Measurements from ENCODE around the gene HNRNPLL.

The HNRNPLL gene

DNA sequence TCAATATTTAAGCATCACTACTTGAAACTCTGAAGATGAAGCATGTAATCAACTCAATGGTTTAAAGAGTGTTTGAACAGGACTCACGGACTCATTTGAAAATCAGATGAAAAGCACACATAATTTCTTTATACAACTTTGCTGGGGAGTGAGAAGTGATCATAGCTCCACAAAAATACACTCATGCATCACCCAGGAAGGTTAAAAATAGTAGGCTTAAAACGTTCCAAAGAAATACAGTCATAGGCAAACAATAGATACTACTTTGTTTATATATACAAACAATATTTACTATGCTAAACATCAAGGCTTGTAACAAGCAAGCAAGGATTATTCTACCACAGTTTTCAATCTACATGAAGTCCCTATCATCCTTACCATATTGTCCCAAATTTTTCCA lies 11.6 kb downstream of the HNRNPLL start:
- ATAC-seq: no peak
- TF ChIP-seq TCF4 (CRISPR knock-in tag; IDR thresholded peaks at IDR 0.05; ENCODE audit: borderline replicate concordance): no peak
- TF ChIP-seq ISL1 (CRISPR knock-in tag; IDR thresholded peaks at IDR 0.05): no peak
- TF ChIP-seq ARNTL (CRISPR knock-in tag; IDR thresholded peaks at IDR 0.05; ENCODE audit: borderline replicate concordance, low read depth): no peak
- TF ChIP-seq ZFP30 (CRISPR knock-in tag; IDR thresholded peaks at IDR 0.05): no peak
- no peak for TF ChIP-seq RARB (CRISPR knock-in tag; IDR thresholded peaks at IDR 0.05)
- no peak for TF ChIP-seq ZNF565 (CRISPR knock-in tag; conservative IDR thresholded peaks at IDR 0.05; ENCODE audit: low read depth)
- no peak for TF ChIP-seq BACH2 (CRISPR knock-in tag; IDR thresholded peaks at IDR 0.05; ENCODE audit: borderline replicate concordance)
- no peak for TF ChIP-seq ESRRG (CRISPR knock-in tag; IDR thresholded peaks at IDR 0.05)
- TF ChIP-seq, protein P1, sequence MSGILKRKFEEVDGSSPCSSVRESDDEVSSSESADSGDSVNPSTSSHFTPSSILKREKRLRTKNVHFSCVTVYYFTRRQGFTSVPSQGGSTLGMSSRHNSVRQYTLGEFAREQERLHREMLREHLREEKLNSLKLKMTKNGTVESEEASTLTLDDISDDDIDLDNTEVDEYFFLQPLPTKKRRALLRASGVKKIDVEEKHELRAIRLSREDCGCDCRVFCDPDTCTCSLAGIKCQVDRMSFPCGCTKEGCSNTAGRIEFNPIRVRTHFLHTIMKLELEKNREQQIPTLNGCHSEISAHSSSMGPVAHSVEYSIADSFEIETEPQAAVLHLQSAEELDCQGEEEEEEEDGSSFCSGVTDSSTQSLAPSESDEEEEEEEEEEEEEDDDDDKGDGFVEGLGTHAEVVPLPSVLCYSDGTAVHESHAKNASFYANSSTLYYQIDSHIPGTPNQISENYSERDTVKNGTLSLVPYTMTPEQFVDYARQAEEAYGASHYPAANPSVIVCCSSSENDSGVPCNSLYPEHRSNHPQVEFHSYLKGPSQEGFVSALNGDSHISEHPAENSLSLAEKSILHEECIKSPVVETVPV (CRISPR knock-in tag; IDR thresholded peaks at IDR 0.05): no peak
- TF ChIP-seq TOX (CRISPR knock-in tag; IDR thresholded peaks at IDR 0.05; ENCODE audit: borderline replicate concordance): no peak
- no peak for TF ChIP-seq ZNF8 (CRISPR knock-in tag; IDR thresholded peaks at IDR 0.05)
- no peak for TF ChIP-seq OSR1 (CRISPR knock-in tag; IDR thresholded peaks at IDR 0.05)
- TF ChIP-seq SNAI2 (CRISPR knock-in tag; IDR thresholded peaks at IDR 0.05): no peak
- TF ChIP-seq, protein P2, sequence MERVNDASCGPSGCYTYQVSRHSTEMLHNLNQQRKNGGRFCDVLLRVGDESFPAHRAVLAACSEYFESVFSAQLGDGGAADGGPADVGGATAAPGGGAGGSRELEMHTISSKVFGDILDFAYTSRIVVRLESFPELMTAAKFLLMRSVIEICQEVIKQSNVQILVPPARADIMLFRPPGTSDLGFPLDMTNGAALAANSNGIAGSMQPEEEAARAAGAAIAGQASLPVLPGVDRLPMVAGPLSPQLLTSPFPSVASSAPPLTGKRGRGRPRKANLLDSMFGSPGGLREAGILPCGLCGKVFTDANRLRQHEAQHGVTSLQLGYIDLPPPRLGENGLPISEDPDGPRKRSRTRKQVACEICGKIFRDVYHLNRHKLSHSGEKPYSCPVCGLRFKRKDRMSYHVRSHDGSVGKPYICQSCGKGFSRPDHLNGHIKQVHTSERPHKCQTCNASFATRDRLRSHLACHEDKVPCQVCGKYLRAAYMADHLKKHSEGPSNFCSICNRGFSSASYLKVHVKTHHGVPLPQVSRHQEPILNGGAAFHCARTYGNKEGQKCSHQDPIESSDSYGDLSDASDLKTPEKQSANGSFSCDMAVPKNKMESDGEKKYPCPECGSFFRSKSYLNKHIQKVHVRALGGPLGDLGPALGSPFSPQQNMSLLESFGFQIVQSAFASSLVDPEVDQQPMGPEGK (CRISPR knock-in tag; IDR thresholded peaks at IDR 0.05; ENCODE audit: borderline replicate concordance): no peak
- TF ChIP-seq CSDC2 (CRISPR knock-in tag; IDR thresholded peaks at IDR 0.05): no peak
- TF ChIP-seq ZC3H10 (CRISPR knock-in tag; IDR thresholded peaks at IDR 0.05): no peak
- no peak for TF ChIP-seq GLIS3 (CRISPR knock-in tag; IDR thresholded peaks at IDR 0.05)

DNA sequence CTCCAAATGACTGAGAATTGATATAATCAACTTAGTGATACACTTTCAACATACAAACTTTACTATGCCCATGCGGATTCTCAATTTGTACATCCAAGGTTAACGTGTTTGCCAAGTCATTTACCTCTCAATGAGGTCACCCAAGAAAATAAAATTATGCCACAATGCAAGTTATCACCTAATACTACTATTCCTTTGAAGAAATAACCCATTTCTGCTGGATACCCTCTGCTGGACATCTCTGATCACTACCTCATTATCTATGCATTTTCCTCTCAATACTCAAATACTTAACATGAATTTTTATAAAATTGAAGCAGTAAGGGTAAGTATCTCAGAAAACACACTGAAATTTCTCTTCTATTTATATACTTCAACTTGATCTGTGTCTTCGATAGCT lies 12.7 kb downstream of the HNRNPLL start:
- no peak for TF ChIP-seq BACH2 (CRISPR knock-in tag; IDR thresholded peaks at IDR 0.05; ENCODE audit: borderline replicate concordance)
- ATAC-seq: peak; percentile 45; the same call in 2 of the 3 replicates

DNA sequence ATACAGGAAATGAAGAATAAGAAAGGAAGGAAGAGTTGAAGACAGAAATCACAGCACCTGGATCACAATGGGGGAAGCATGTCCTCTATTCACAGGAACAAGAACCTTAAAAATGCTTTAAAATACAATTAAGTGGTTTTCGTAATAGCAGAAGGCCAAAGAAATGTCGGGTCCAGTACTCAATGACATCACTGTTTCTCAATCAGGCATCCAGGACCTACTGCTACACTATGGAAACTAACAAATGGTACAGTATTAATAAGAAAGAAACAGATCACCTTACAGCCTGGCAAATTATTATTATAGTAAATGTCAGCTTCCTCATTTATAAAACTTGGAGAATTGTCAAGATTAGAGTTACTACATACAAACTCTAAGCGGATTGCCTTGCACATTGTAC lies 15.8 kb downstream of the HNRNPLL start:
- TF ChIP-seq ESRRG (CRISPR knock-in tag; IDR thresholded peaks at IDR 0.05): no peak
- TF ChIP-seq, protein P2 (CRISPR knock-in tag; IDR thresholded peaks at IDR 0.05; ENCODE audit: borderline replicate concordance): no peak
- TF ChIP-seq ISL1 (CRISPR knock-in tag; IDR thresholded peaks at IDR 0.05): 0 out of 2 replicates have a peak, but pooled peaks have one; percentile 7
- no peak for TF ChIP-seq OSR1 (CRISPR knock-in tag; IDR thresholded peaks at IDR 0.05)
- TF ChIP-seq CSDC2 (CRISPR knock-in tag; IDR thresholded peaks at IDR 0.05): no peak
- no peak for TF ChIP-seq TOX (CRISPR knock-in tag; IDR thresholded peaks at IDR 0.05; ENCODE audit: borderline replicate concordance)
- no peak for ATAC-seq

DNA sequence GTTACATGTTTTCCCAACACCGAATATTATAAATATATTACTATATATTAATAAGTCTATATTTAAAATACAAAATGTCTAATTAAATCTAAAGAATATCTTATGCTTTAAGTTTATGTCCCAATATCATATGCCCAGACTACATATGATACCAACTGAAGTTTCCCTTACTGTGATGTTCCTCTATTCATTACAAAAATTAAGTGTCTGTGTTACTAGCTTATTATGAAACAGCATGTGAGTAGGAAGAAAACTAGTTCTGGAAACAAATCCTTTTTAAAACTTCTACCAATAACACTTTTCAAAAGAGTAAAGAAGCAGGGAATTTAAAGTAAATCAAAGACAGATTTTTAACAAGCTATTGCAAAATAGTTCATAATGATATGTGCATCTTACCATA lies 17.8 kb downstream of the HNRNPLL start:
- no peak for ATAC-seq
- TF ChIP-seq RARB (CRISPR knock-in tag; IDR thresholded peaks at IDR 0.05) (no peak), ZFP3 (CRISPR knock-in tag; IDR thresholded peaks at IDR 0.05) (no peak), GLIS3 (CRISPR knock-in tag; IDR thresholded peaks at IDR 0.05) (no peak), ZC3H10 (CRISPR knock-in tag; IDR thresholded peaks at IDR 0.05) (no peak), ESRRG (CRISPR knock-in tag; IDR thresholded peaks at IDR 0.05) (no peak), ZNF8 (CRISPR knock-in tag; IDR thresholded peaks at IDR 0.05) (no peak), ZNF565 (CRISPR knock-in tag; conservative IDR thresholded peaks at IDR 0.05; ENCODE audit: low read depth) (no peak), CSDC2 (CRISPR knock-in tag; IDR thresholded peaks at IDR 0.05) (no peak), ARNTL (CRISPR knock-in tag; IDR thresholded peaks at IDR 0.05; ENCODE audit: borderline replicate concordance, low read depth) (no peak), TOX (CRISPR knock-in tag; IDR thresholded peaks at IDR 0.05; ENCODE audit: borderline replicate concordance) (no peak), ZNF70 (CRISPR knock-in tag; IDR thresholded peaks at IDR 0.05) (no peak), BACH2 (CRISPR knock-in tag; IDR thresholded peaks at IDR 0.05; ENCODE audit: borderline replicate concordance) (no peak), ISL1 (CRISPR knock-in tag; IDR thresholded peaks at IDR 0.05) (no peak)
- TF ChIP-seq, protein P2 (CRISPR knock-in tag; IDR thresholded peaks at IDR 0.05; ENCODE audit: borderline replicate concordance): no peak
- TF ChIP-seq, protein P3, sequence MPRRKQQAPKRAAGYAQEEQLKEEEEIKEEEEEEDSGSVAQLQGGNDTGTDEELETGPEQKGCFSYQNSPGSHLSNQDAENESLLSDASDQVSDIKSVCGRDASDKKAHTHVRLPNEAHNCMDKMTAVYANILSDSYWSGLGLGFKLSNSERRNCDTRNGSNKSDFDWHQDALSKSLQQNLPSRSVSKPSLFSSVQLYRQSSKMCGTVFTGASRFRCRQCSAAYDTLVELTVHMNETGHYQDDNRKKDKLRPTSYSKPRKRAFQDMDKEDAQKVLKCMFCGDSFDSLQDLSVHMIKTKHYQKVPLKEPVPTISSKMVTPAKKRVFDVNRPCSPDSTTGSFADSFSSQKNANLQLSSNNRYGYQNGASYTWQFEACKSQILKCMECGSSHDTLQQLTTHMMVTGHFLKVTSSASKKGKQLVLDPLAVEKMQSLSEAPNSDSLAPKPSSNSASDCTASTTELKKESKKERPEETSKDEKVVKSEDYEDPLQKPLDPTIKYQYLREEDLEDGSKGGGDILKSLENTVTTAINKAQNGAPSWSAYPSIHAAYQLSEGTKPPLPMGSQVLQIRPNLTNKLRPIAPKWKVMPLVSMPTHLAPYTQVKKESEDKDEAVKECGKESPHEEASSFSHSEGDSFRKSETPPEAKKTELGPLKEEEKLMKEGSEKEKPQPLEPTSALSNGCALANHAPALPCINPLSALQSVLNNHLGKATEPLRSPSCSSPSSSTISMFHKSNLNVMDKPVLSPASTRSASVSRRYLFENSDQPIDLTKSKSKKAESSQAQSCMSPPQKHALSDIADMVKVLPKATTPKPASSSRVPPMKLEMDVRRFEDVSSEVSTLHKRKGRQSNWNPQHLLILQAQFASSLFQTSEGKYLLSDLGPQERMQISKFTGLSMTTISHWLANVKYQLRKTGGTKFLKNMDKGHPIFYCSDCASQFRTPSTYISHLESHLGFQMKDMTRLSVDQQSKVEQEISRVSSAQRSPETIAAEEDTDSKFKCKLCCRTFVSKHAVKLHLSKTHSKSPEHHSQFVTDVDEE (CRISPR knock-in tag; IDR thresholded peaks at IDR 0.05): no peak
- TF ChIP-seq, protein P4, sequence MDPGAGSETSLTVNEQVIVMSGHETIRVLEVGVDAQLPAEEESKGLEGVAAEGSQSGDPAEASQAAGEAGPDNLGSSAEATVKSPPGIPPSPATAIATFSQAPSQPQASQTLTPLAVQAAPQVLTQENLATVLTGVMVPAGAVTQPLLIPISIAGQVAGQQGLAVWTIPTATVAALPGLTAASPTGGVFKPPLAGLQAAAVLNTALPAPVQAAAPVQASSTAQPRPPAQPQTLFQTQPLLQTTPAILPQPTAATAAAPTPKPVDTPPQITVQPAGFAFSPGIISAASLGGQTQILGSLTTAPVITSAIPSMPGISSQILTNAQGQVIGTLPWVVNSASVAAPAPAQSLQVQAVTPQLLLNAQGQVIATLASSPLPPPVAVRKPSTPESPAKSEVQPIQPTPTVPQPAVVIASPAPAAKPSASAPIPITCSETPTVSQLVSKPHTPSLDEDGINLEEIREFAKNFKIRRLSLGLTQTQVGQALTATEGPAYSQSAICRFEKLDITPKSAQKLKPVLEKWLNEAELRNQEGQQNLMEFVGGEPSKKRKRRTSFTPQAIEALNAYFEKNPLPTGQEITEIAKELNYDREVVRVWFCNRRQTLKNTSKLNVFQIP (CRISPR knock-in tag; IDR thresholded peaks at IDR 0.05; ENCODE audit: borderline replicate concordance, low read depth): no peak
- TF ChIP-seq, protein P5, sequence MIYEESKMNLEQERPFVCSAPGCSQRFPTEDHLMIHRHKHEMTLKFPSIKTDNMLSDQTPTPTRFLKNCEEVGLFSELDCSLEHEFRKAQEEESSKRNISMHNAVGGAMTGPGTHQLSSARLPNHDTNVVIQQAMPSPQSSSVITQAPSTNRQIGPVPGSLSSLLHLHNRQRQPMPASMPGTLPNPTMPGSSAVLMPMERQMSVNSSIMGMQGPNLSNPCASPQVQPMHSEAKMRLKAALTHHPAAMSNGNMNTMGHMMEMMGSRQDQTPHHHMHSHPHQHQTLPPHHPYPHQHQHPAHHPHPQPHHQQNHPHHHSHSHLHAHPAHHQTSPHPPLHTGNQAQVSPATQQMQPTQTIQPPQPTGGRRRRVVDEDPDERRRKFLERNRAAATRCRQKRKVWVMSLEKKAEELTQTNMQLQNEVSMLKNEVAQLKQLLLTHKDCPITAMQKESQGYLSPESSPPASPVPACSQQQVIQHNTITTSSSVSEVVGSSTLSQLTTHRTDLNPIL (CRISPR knock-in tag; IDR thresholded peaks at IDR 0.05; ENCODE audit: low read depth): no peak
